Ishikawa (cell line): Measurements from ENCODE around the gene ABCG1.

Experiments
- CEBPB ChIP-seq: IDR thresholded peaks from 2 replicates; pipeline ENCODE4 v1.6.1; 2012
- REST ChIP-seq: IDR thresholded peaks from 2 replicates; pipeline ENCODE4 v1.6.1; 2012; ENCODE audit warnings: low read depth, mild to moderate bottlenecking

- TF ChIP-seq REST: no peak
- no peak for TF ChIP-seq CEBPB
Observed at GRCh38 chr21:42282715-42283114, 63.8 kb downstream of the ABCG1 start.
